GDM1 (cell line): Measurements from ENCODE around the gene GID4.
A peak's percentile ranks its signal among the peaks of the same experiment; 100 is the strongest.

Experiments used
- DNase-seq: peaks from one replicate; lab custom pipeline; 2025; lab: John Stamatoyannopoulos, UW

GID4 gene

DNA sequence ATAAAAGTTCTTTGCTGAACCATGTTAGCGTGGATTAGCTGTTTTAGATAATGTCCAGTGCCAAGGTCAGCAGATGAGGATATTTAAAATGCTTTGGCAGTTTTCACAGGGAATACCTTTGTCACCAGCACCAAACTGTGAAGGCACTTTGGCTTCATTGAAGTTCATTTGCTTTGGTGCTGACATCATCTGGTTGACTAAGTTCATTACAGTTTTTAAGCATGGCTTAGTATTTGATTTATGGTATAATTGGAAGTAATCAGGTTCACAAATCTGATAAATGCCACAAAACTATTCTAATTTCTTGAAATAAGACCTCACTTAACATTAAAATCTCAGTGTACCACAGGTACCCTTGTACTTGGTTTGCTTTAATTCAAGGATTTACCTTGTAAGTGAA is 4.3 kb downstream of the GID4 start:
- no peak for DNase-seq

- no peak for DNase-seq
These were observed 5.4 kb downstream of the GID4 start for GRCh38 chr17:18044609-18045008.

DNA sequence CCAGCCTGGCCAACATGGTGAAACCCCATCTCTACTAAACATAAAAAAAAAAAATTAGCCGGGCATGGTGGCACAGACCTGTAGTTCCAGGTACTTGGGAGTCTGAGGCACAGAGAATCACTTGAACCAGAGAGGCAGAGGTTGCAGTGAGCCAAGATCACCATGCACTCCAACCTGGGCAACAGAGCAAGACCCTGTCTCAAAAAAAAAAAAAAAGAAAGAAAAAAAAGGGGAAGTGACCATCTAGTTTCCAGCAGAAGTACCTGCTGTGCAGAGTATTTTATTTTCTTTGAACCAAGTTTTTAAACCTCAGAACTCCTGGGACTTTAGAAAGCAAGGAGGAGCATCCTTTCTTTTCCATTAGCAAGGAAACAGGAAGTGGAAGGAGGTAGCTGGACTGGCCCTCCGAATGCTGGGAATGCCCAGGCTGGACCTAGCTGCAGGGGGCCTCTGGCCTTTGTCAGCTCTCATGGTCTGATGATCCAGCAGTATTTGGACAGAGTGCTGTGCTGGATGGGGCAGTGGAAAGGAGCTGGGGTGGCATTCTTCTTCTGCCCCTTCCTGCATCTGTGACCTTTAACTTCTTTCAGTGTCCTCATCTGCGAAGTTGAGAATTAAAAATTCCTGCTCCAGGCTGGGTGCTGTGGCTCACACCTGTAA is 6.6 kb downstream of the GID4 start:
- DNase-seq = no peak

GRCh38 chr17:18055597-18055996 is 16.4 kb downstream of the GID4 start:
- no peak for DNase-seq

DNA sequence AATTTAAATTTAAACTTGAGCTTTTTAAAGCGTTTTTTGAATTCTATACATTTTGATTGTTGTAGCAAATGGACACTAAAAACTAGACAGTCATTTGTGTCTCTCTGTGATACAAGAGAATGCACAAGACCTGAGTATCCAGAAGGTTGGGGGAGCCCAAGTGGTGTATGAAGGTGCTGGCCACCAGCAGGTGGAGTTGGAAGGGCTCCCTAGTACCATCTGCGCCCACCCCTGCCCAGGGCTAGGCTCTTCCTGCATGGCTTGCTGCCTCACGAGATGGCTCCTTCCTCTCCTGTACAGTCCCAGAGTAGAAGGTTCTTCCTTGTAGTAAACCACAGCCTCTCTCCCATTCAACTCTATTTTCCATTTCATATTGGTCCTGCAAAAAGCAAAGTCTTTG is 17.0 kb downstream of the GID4 start:
- DNase-seq = no peak

- DNase-seq = no peak
These were observed 20.1 kb downstream of the GID4 start for GRCh38 chr17:18059283-18059682.

DNA sequence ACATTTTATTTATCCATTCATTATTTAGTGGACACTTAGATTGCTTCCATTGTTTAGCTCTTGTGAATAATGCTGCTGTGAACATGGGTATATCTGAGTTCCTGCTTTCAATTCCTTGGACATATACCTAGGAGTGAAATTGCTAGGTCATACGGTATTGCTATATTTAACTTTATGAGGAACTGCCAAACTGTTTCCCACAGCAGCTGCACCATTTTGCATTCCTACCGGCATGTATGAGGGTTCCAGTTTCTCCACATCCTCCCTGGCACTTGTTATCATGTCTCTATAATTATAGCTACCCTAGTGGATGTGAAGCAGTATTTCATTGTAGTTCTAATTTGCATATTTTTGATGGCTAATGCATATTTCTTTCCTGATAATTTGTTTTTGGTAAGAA is 24.8 kb downstream of the GID4 start:
- no peak for DNase-seq

DNA sequence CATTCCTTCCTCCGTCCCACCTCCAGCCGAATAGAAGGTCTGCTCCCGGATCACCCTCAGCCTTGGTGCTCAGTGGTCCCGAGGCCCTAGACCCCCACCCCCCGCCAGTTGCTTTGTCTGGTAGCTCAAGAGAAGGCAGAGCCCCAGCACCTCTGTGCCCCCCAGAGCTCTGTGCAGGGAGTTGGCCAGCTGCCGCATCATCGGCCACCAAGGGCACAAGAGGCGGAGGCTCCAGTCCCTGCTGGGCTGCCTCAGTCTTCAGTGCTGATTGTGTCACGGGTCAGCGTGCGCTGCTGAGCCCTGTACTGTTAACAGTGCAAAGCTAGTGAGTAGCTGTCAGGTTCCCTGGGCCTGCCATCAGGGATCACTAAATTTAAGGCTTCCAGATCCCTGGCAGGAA is 26.3 kb downstream of the GID4 start:
- no peak for DNase-seq

- DNase-seq = no peak
These were observed 27.7 kb downstream of the GID4 start for GRCh38 chr17:18066866-18067265.

DNA sequence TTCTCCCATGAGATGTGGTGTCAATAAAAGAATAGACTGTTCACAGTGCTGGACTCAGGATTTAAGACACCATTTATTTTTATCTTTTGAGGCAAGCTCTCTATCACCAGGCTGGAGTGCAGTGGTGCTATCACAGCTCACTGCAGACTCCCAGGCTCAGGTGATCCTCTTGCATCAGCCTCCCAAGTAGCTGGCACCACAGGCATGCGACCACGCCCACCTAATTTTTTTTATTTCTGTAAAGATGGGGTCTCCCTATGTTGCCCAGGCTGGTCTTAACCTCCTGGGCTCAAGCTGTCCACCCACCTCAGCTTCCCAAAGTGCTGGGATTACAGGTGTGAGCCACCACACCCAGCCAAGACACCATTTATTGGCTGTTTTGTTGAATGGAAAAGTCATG is 29.9 kb downstream of the GID4 start:
- DNase-seq = no peak

DNA sequence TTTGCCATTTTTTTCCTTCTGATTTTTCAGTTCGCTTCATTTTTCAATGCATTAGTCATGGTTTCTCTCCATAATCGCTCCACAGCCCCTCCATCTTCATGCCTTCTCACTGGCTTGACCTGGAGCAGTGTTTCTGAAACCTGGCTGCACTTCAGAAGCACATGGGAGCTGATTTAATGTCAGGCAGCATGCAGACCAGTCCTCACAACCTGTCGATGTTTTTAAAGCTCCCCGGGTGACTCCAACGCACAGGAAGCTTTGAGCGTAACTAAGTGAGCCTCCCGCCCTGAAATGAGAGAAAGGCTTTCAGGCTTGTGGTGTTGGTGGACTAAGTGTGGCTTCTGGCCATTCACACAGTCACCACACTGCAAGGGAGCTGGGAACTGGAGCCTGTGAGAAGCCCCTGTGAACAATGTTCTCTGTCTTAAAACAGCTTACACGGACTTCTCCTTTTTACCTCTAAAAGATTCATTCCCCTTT is 31.7 kb downstream of the GID4 start:
- DNase-seq = peak; percentile 16

- no peak for DNase-seq
These were observed 32.5 kb downstream of the GID4 start for GRCh38 chr17:18071751-18072150.

DNA sequence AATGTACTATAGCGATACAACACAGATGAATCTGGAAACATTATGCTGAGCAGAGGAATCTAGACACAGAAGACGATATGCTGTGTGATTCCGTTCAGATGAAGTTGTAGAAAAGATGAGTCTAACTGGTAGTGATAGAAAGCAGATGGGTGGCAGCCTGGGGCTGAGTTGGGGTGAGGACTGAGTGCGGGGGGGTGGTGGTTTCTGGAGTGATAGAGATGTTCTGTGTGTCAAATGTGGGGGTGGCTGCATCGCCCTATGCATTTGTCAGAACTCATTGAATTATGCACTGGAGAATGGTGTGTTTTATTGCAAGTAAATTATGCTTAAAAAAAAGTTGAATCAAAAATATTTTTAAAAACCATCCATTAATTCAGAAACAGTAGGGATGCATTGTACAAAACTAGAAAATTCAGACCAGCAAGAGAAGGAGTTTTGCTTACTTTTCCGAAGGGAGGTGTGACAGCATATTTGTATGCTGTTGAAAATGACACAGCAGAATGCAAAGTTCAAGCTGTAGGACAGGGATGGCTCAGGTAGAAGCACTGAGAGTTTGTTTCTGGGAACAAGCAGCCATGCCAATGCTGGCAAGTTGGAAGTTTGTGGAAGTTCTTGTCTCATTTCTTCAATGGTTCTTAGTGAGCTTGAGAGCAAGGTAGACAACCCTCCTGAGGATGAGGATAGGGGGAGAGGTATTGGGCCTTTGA is 35.5 kb downstream of the GID4 start:
- no peak for DNase-seq

DNA sequence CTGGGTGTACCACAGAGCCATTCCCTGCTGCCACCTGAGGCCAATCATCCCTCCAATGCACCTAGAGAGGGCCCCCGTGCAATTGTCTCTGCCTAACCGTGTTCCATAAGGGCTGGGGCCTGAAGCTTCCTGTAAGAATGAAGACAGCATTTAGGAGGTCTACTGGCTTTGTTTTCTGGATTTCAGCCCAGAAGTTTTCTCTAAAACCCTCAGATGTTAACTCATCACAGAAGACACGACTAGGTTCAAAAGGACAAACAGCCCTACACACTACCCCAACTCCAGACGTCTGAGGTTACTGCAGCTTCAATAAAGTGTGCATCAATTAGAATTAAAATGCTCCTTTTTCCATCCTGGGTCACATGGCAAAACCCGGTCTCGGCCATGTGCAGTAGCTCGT is 37.7 kb downstream of the GID4 start:
- no peak for DNase-seq

GRCh38 chr17:18079543-18079942 is 40.3 kb downstream of the GID4 start:
- no peak for DNase-seq

DNA sequence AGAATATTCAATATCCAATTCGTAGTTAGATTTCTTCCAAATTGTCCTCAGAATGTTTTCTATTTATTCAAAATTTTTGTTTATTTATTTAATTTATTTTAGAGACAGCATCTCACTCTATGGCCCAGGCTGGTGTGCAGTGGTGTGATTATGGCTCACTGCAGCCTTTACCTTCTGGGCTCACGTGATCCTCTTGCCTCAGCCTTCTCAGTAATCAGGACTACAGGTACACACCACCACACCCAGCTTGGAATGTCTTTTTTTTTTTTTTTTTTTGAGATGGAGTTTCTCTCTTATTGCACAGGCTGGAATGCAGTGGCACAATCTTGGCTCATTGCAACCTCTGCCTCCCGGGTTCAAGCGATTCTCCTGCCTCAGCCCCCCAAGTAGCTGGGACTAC is 45.0 kb downstream of the GID4 start:
- no peak for DNase-seq

DNA sequence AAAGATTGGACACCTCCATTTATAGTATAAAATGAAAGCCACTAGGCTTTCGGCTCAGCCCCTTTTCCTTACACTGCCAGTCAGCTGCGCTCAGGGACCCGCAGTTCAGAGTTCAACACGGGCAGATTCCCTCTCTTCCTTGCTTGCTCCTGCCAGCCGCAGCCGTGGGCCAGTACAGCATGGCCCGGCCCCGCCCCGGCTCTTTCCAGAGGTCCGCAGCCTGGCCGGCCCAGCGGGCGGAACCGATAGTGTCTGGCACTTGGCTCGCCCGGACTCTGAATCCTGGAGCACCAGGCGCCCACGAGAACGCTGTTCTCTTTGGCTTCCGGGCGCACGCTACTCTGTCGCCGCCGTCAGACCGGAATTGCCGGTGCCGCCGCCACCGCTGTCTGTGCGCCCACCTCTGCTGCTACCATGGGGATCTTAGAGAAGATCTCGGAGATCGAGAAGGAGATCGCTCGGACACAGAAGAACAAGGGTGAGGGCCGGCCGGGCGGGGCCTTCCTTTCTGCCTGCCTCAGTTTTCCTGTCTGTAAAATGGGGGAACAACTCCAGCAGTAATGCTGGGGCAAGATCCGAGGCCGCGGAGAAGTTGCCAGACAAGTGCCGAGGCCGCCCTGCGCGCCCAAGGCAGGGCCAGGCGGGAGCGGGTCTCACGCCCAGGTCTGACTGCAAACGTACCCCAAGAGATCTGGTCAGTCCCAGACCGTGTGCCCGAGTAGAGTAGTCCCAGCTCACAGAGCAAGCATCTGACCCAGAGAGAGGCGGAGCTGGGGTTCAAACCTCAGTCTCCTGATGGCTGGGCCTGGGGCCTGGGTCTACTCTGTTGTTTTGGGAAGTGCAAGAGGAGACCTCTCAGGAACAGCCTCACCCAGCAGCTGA is 48.6 kb downstream of the GID4 start, which contains the start of gene DRG2:
TSS of gene DRG2 (plus strand) at position 339 of the 882 bp plus-strand sequence. CDS start at position 415, 76 bp downstream.
- peak; percentile 80 for DNase-seq

- DNase-seq = no peak
These were observed 50.4 kb downstream of the GID4 start for GRCh38 chr17:18089613-18090012.

DNA sequence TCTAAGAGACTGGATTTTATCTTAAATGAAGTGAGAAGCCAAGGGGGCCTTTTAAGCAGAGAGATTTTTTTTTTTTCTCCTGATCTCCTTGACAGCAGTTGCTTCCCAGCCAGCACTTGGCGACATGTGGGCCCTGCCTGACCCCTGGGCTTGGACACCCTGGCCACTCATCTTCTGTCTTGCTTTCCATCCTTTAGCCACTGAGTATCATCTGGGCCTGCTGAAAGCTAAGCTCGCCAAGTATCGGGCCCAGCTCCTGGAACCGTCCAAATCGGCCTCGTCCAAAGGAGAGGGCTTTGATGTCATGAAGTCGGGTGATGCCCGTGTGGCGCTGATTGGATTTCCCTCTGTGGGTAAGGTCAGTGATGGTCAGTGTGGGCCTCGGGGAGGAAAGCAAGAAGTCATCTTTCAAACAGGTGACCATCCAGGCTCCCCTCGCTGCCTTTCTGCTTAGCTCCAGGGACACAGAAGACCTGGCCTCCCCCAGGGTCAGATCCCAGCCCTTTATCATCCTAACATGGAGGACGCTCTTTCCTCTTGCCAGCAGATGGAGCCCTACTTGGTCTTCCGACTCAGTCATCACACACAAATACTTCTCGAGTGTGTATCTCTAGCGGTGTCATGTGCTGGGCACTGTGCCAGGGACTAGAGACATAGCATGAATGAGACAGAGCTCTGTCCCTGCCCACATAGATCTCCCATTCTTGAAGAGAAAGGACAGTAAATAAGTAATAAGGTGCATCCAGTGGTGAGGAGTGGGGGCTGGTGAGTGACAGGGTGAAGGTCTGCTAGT is 54.6 kb downstream of the GID4 start:
- DNase-seq = no peak

DNA sequence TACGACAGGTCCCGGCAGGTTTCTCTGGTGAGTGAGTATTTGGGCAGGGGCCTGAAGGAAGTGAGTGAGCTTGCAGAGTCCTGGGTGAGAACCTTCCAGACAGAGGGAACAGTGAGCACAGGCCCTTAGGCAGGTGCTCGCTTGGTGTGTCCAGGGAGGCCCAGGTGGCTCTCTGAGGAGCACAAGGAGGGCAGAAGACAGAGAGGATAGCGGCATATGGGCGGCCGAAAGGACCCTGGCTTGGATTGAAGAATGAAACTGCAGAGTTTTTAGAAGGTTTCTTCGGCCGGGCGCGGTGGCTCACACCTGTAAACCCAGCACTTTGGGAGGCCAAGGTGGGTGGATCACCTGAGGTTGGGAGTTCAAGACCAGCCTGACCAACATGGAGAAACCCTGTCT is 55.2 kb downstream of the GID4 start:
- no peak for DNase-seq

GRCh38 chr17:18099516-18099915 is 60.3 kb downstream of the GID4 start:
- DNase-seq = no peak

DNA sequence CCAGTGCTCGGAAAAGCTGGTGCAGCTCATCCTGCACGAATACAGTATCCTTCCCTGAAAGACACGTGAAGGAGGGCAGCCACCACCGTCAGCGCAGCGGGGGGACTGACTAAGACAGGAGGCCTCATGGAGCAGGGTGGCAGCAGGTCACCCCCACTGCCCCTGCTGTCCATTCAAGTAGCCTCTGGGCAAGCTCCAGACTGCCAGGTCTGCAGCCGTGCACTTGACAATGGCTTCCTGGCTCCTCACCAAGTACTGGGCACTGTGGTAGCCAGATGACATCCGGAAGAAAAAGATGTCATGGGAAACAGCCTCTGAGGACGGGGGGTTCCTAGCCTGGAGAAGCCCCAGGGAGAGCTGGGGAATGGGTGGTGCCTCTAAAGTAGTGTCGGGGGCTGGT is 61.4 kb downstream of the GID4 start:
- DNase-seq = no peak
